ENCODE data around the gene SCAF8.

SCAF8 gene

GRCh38 chr6:154821099-154821498, 87.9 kb downstream of the SCAF8 start:
- no peak for DNase-seq (ENCODE audit: low read depth)
- Histone ChIP-seq H3K4me1 (ENCODE audit: control insufficient read depth, insufficient read depth, low read length) (peaks cover 18% of the 10 kb centered on the region), H3K36me3 (ENCODE audit: control insufficient read depth, insufficient read depth, low read length, severe bottlenecking) (peaks cover 84% of the 10 kb centered on the region), H3K9ac (ENCODE audit: low read length) (no peak overlapping the region), H3K9me3 (ENCODE audit: control insufficient read depth, low read length) (no peaks in the 10 kb centered on the region), H3K27me3 (replicated peaks; ENCODE audit: control insufficient read depth, insufficient read depth, low read length) (no peaks in the 10 kb centered on the region), H3K4me3 (ENCODE audit: low read length) (no peak overlapping the region)

GRCh38 chr6:154821638-154822037, 88.4 kb downstream of the SCAF8 start:
- Histone ChIP-seq H3K4me1 (ENCODE audit: control insufficient read depth, insufficient read depth, low read length) (peaks cover 18% of the 10 kb centered on the region), H3K9ac (ENCODE audit: low read length) (no peak overlapping the region), H3K36me3 (ENCODE audit: control insufficient read depth, insufficient read depth, low read length, severe bottlenecking) (peaks cover 83% of the 10 kb centered on the region), H3K9me3 (ENCODE audit: control insufficient read depth, low read length) (no peaks in the 10 kb centered on the region), H3K27me3 (replicated peaks; ENCODE audit: control insufficient read depth, insufficient read depth, low read length) (no peaks in the 10 kb centered on the region), H3K4me3 (ENCODE audit: low read length) (no peak overlapping the region)
- DNase-seq (ENCODE audit: low read depth), result no peak

- Histone ChIP-seq H3K4me3 (ENCODE audit: low read length) (no peak overlapping the region), H3K9ac (ENCODE audit: low read length) (no peak overlapping the region), H3K36me3 (ENCODE audit: control insufficient read depth, insufficient read depth, low read length, severe bottlenecking) (peaks cover 81% of the 10 kb centered on the region), H3K9me3 (ENCODE audit: control insufficient read depth, low read length) (no peaks in the 10 kb centered on the region), H3K27me3 (replicated peaks; ENCODE audit: control insufficient read depth, insufficient read depth, low read length) (no peaks in the 10 kb centered on the region), H3K4me1 (ENCODE audit: control insufficient read depth, insufficient read depth, low read length) (peaks cover 18% of the 10 kb centered on the region)
- no peak for DNase-seq (ENCODE audit: low read depth)
Measured at GRCh38 chr6:154822947-154823558, 89.8 kb downstream of the SCAF8 start.

GRCh38 chr6:154824076-154824475, 90.9 kb downstream of the SCAF8 start:
- no peaks in the 10 kb centered on the region for H3K27me3 ChIP-seq (replicated peaks; ENCODE audit: control insufficient read depth, insufficient read depth, low read length)
- no peak for DNase-seq (ENCODE audit: low read depth)
- H3K36me3 ChIP-seq (ENCODE audit: control insufficient read depth, insufficient read depth, low read length, severe bottlenecking), result peaks cover 81% of the 10 kb centered on the region
- peaks cover 18% of the 10 kb centered on the region for H3K4me1 ChIP-seq (ENCODE audit: control insufficient read depth, insufficient read depth, low read length)
- H3K9me3 ChIP-seq (ENCODE audit: control insufficient read depth, low read length), result no peaks in the 10 kb centered on the region
- H3K4me3 ChIP-seq (ENCODE audit: low read length), result no peak overlapping the region
- no peak overlapping the region for H3K9ac ChIP-seq (ENCODE audit: low read length)

- Histone ChIP-seq H3K36me3 (ENCODE audit: control insufficient read depth, insufficient read depth, low read length, severe bottlenecking) (peaks cover 68% of the 10 kb centered on the region), H3K27me3 (replicated peaks; ENCODE audit: control insufficient read depth, insufficient read depth, low read length) (no peaks in the 10 kb centered on the region), H3K9ac (ENCODE audit: low read length) (no peak overlapping the region), H3K9me3 (ENCODE audit: control insufficient read depth, low read length) (no peaks in the 10 kb centered on the region), H3K4me3 (ENCODE audit: low read length) (no peak overlapping the region), H3K4me1 (ENCODE audit: control insufficient read depth, insufficient read depth, low read length) (peaks cover 8% of the 10 kb centered on the region)
- DNase-seq (ENCODE audit: low read depth), result no peak
Measured at GRCh38 chr6:154829970-154830369, 96.8 kb downstream of the SCAF8 start.

GRCh38 chr6:154830771-154831170, 97.6 kb downstream of the SCAF8 start:
- H3K4me1 ChIP-seq (ENCODE audit: control insufficient read depth, insufficient read depth, low read length), result peaks cover 5% of the 10 kb centered on the region
- H3K4me3 ChIP-seq (ENCODE audit: low read length), result no peak overlapping the region
- DNase-seq (ENCODE audit: low read depth), result no peak
- no peak overlapping the region for H3K9ac ChIP-seq (ENCODE audit: low read length)
- H3K36me3 ChIP-seq (ENCODE audit: control insufficient read depth, insufficient read depth, low read length, severe bottlenecking), result peaks cover 61% of the 10 kb centered on the region
- no peaks in the 10 kb centered on the region for H3K27me3 ChIP-seq (replicated peaks; ENCODE audit: control insufficient read depth, insufficient read depth, low read length)
- H3K9me3 ChIP-seq (ENCODE audit: control insufficient read depth, low read length), result no peaks in the 10 kb centered on the region

GRCh38 chr6:154835307-154835706, 102.1 kb downstream of the SCAF8 start:
- H3K36me3 ChIP-seq (ENCODE audit: control insufficient read depth, insufficient read depth, low read length, severe bottlenecking), result peaks cover 26% of the 10 kb centered on the region
- H3K27me3 ChIP-seq (replicated peaks; ENCODE audit: control insufficient read depth, insufficient read depth, low read length), result no peaks in the 10 kb centered on the region
- H3K4me3 ChIP-seq (ENCODE audit: low read length), result no peak overlapping the region
- no peak overlapping the region for H3K9ac ChIP-seq (ENCODE audit: low read length)
- no peak for DNase-seq (ENCODE audit: low read depth)
- H3K9me3 ChIP-seq (ENCODE audit: control insufficient read depth, low read length), result no peaks in the 10 kb centered on the region
- peaks cover 5% of the 10 kb centered on the region for H3K4me1 ChIP-seq (ENCODE audit: control insufficient read depth, insufficient read depth, low read length)

- no peaks in the 10 kb centered on the region for H3K9me3 ChIP-seq (ENCODE audit: control insufficient read depth, low read length)
- DNase-seq (ENCODE audit: low read depth), result no peak
- no peaks in the 10 kb centered on the region for H3K4me1 ChIP-seq (ENCODE audit: control insufficient read depth, insufficient read depth, low read length)
- peaks cover 8% of the 10 kb centered on the region for H3K36me3 ChIP-seq (ENCODE audit: control insufficient read depth, insufficient read depth, low read length, severe bottlenecking)
- no peaks in the 10 kb centered on the region for H3K27me3 ChIP-seq (replicated peaks; ENCODE audit: control insufficient read depth, insufficient read depth, low read length)
- no peak overlapping the region for H3K4me3 ChIP-seq (ENCODE audit: low read length)
- no peak overlapping the region for H3K9ac ChIP-seq (ENCODE audit: low read length)
Measured at GRCh38 chr6:154839546-154839945, 106.3 kb downstream of the SCAF8 start.

GRCh38 chr6:154840363-154840762, 107.1 kb downstream of the SCAF8 start:
- DNase-seq (ENCODE audit: low read depth), result no peak
- no peak overlapping the region for H3K4me3 ChIP-seq (ENCODE audit: low read length)
- H3K9ac ChIP-seq (ENCODE audit: low read length), result no peak overlapping the region
- H3K9me3 ChIP-seq (ENCODE audit: control insufficient read depth, low read length), result no peaks in the 10 kb centered on the region
- H3K4me1 ChIP-seq (ENCODE audit: control insufficient read depth, insufficient read depth, low read length), result no peaks in the 10 kb centered on the region
- H3K27me3 ChIP-seq (replicated peaks; ENCODE audit: control insufficient read depth, insufficient read depth, low read length), result no peaks in the 10 kb centered on the region
- peaks cover 8% of the 10 kb centered on the region for H3K36me3 ChIP-seq (ENCODE audit: control insufficient read depth, insufficient read depth, low read length, severe bottlenecking)

- Histone ChIP-seq H3K9me3 (ENCODE audit: control insufficient read depth, low read length) (no peaks in the 10 kb centered on the region), H3K4me1 (ENCODE audit: control insufficient read depth, insufficient read depth, low read length) (no peaks in the 10 kb centered on the region), H3K27me3 (replicated peaks; ENCODE audit: control insufficient read depth, insufficient read depth, low read length) (no peaks in the 10 kb centered on the region), H3K36me3 (ENCODE audit: control insufficient read depth, insufficient read depth, low read length, severe bottlenecking) (peaks cover 8% of the 10 kb centered on the region), H3K4me3 (ENCODE audit: low read length) (no peak overlapping the region), H3K9ac (ENCODE audit: low read length) (no peak overlapping the region)
- no peak for DNase-seq (ENCODE audit: low read depth)
Measured at GRCh38 chr6:154841109-154841508, 107.9 kb downstream of the SCAF8 start.

- Histone ChIP-seq H3K4me1 (ENCODE audit: control insufficient read depth, insufficient read depth, low read length) (no peaks in the 10 kb centered on the region), H3K36me3 (ENCODE audit: control insufficient read depth, insufficient read depth, low read length, severe bottlenecking) (peaks cover 8% of the 10 kb centered on the region), H3K9me3 (ENCODE audit: control insufficient read depth, low read length) (no peaks in the 10 kb centered on the region), H3K9ac (ENCODE audit: low read length) (no peak overlapping the region), H3K27me3 (replicated peaks; ENCODE audit: control insufficient read depth, insufficient read depth, low read length) (no peaks in the 10 kb centered on the region), H3K4me3 (ENCODE audit: low read length) (no peak overlapping the region)
- DNase-seq (ENCODE audit: low read depth), result no peak
Measured at GRCh38 chr6:154842833-154843232, 109.6 kb downstream of the SCAF8 start.

- H3K36me3 ChIP-seq (ENCODE audit: control insufficient read depth, insufficient read depth, low read length, severe bottlenecking), result peaks cover 4% of the 10 kb centered on the region
- H3K27me3 ChIP-seq (replicated peaks; ENCODE audit: control insufficient read depth, insufficient read depth, low read length), result no peaks in the 10 kb centered on the region
- H3K9ac ChIP-seq (ENCODE audit: low read length), result no peak overlapping the region
- peak; percentile 48 for DNase-seq (ENCODE audit: low read depth)
- no peaks in the 10 kb centered on the region for H3K9me3 ChIP-seq (ENCODE audit: control insufficient read depth, low read length)
- no peaks in the 10 kb centered on the region for H3K4me1 ChIP-seq (ENCODE audit: control insufficient read depth, insufficient read depth, low read length)
- no peak overlapping the region for H3K4me3 ChIP-seq (ENCODE audit: low read length)
Measured at GRCh38 chr6:154847318-154847717, 114.1 kb downstream of the SCAF8 start.
